Superior temporal gyrus (tissue), 1 donor: ENCODE data around the gene GPR37.

ENCODE experiments used
- DNase-seq: peaks from one replicate; pipeline ENCODE4 v3.0.0-alpha.2; 2016; ENCODE audit errors: extremely low spot score

The GPR37 gene

GRCh38 chr7:124765401-124766352 is at the start of gene GPR37:
Gene GPR37 (minus strand): TSS chr7:124765792. CDS start chr7:124764976, 816 bp downstream.
- peak; percentile 93 for DNase-seq

GRCh38 chr7:124813994-124814798 is 48.6 kb upstream of the GPR37 start:
- DNase-seq, result no peak

- no peak for DNase-seq
Measured at GRCh38 chr7:124812764-124813163, 47.2 kb upstream of the GPR37 start.

GRCh38 chr7:124811341-124811740 is 45.7 kb upstream of the GPR37 start:
- no peak for DNase-seq

- peak; percentile 44 for DNase-seq
Measured at GRCh38 chr7:124810605-124811004, 45.0 kb upstream of the GPR37 start.

- no peak for DNase-seq
Measured at GRCh38 chr7:124808206-124808605, 42.6 kb upstream of the GPR37 start.

- DNase-seq, result no peak
Measured at GRCh38 chr7:124801330-124801895, 35.8 kb upstream of the GPR37 start.

- no peak for DNase-seq
Measured at GRCh38 chr7:124800386-124800785, 34.8 kb upstream of the GPR37 start.

- DNase-seq, result no peak
Measured at GRCh38 chr7:124799448-124799847, 33.9 kb upstream of the GPR37 start.

GRCh38 chr7:124796771-124797170 is 31.2 kb upstream of the GPR37 start:
- DNase-seq, result no peak

GRCh38 chr7:124792696-124793095 is 27.1 kb upstream of the GPR37 start:
- no peak for DNase-seq

GRCh38 chr7:124792002-124792401 is 26.4 kb upstream of the GPR37 start:
- no peak for DNase-seq

- DNase-seq, result no peak
Measured at GRCh38 chr7:124791426-124791825, 25.8 kb upstream of the GPR37 start.

- DNase-seq, result no peak
Measured at GRCh38 chr7:124790645-124791044, 25.1 kb upstream of the GPR37 start.

- DNase-seq, result no peak
Measured at GRCh38 chr7:124785994-124786393, 20.4 kb upstream of the GPR37 start.

GRCh38 chr7:124784879-124785818 is 19.6 kb upstream of the GPR37 start:
- peak; percentile 90 for DNase-seq

GRCh38 chr7:124783271-124783670 is 17.7 kb upstream of the GPR37 start:
- no peak for DNase-seq

GRCh38 chr7:124781907-124782734 is 16.5 kb upstream of the GPR37 start:
- no peak for DNase-seq

- DNase-seq, result no peak
Measured at GRCh38 chr7:124781418-124781817, 15.8 kb upstream of the GPR37 start.

GRCh38 chr7:124780608-124781007 is 15.0 kb upstream of the GPR37 start:
- no peak for DNase-seq
